ENCODE measurements around the gene KIRREL1.

KIRREL1 gene

GRCh38 chr1:158035976-158036583, 42.6 kb downstream of the KIRREL1 start:
- Histone ChIP-seq H3K4me2 (ENCODE audit: low read length) (no peak overlapping the region), H3K79me2 (ENCODE audit: control insufficient read depth, low read length) (no peaks in the 10 kb centered on the region)

GRCh38 chr1:158037008-158037865, 43.8 kb downstream of the KIRREL1 start:
- no peak overlapping the region for H3K27ac ChIP-seq (ENCODE audit: low read depth, low read length)
- H3K36me3 ChIP-seq (ENCODE audit: control insufficient read depth, low read length): no peaks in the 10 kb centered on the region
- H3K27me3 ChIP-seq (ENCODE audit: control insufficient read depth, low read length): peaks cover 17% of the 10 kb centered on the region
- H3K4me1 ChIP-seq (ENCODE audit: control insufficient read depth, low read length): no peaks in the 10 kb centered on the region
- H3K4me3 ChIP-seq (ENCODE audit: low read length): no peak overlapping the region
- no peak for TF ChIP-seq CTCF (IDR thresholded peaks at IDR 0.05; ENCODE audit: low read depth, low read length, poor library complexity, severe bottlenecking)
- no peak for TF ChIP-seq EZH2phosphoT487 (IDR thresholded peaks at IDR 0.05; ENCODE audit: borderline replicate concordance, low read length)
- no peaks in the 10 kb centered on the region for H3F3A ChIP-seq (ENCODE audit: control insufficient read depth, insufficient read depth)
- no peak overlapping the region for H3K4me2 ChIP-seq (ENCODE audit: low read length)
- no peaks in the 10 kb centered on the region for H4K20me1 ChIP-seq (ENCODE audit: control insufficient read depth, insufficient read depth, low read depth, low read length)
- no peaks in the 10 kb centered on the region for H3K9me2 ChIP-seq (replicated peaks; ENCODE audit: control insufficient read depth, low read length)
- no peaks in the 10 kb centered on the region for H3K9me3 ChIP-seq (ENCODE audit: control insufficient read depth, insufficient read depth, low read length)
- no peaks in the 10 kb centered on the region for H3K79me2 ChIP-seq (ENCODE audit: control insufficient read depth, low read length)

More at GRCh38 chr1:158035976-158036583, 42.6 kb downstream of the KIRREL1 start:
- peaks cover 16% of the 10 kb centered on the region for H3K27me3 ChIP-seq (ENCODE audit: control insufficient read depth, low read length)
- no peak overlapping the region for H3K4me3 ChIP-seq (ENCODE audit: low read length)
- no peaks in the 10 kb centered on the region for H3K9me2 ChIP-seq (replicated peaks; ENCODE audit: control insufficient read depth, low read length)
- H3K4me1 ChIP-seq (ENCODE audit: control insufficient read depth, low read length): no peaks in the 10 kb centered on the region
- H3F3A ChIP-seq (ENCODE audit: control insufficient read depth, insufficient read depth): no peaks in the 10 kb centered on the region
- TF ChIP-seq CTCF (IDR thresholded peaks at IDR 0.05; ENCODE audit: low read depth, low read length, poor library complexity, severe bottlenecking) (peak; percentile 70), EZH2phosphoT487 (IDR thresholded peaks at IDR 0.05; ENCODE audit: borderline replicate concordance, low read length) (no peak)
- no peaks in the 10 kb centered on the region for H4K20me1 ChIP-seq (ENCODE audit: control insufficient read depth, insufficient read depth, low read depth, low read length)
- H3K36me3 ChIP-seq (ENCODE audit: control insufficient read depth, low read length): no peaks in the 10 kb centered on the region
- no peak overlapping the region for H3K27ac ChIP-seq (ENCODE audit: low read depth, low read length)
- H3K9me3 ChIP-seq (ENCODE audit: control insufficient read depth, insufficient read depth, low read length): no peaks in the 10 kb centered on the region

DNA sequence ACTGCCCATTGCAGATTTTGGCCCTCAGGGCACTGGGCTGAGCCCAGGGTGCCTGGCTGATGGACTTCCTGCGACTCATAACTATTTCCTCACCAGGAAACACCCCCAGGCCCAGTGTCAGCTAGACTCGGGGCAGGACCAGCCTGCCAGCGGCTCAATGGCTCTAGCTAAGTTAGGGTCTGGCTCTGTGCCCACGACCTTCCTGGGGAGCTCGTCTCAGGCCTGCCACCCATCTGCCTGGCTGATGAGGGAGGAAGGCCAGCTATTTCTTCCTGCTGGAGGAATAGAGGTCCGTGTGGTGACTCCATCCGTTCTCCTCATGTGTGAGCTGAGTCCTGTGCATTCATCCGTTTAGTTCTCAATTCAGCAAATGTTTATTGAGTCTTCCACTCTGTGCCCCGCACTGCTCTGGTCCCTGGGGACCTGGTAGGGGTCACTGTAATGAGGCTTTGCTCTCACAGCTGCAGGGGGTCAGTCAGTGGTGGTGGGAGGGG, 44.5 kb downstream of the KIRREL1 start:
- H3K27ac ChIP-seq (ENCODE audit: low read depth, low read length): no peak overlapping the region
- no peaks in the 10 kb centered on the region for H3F3A ChIP-seq (ENCODE audit: control insufficient read depth, insufficient read depth)
- TF ChIP-seq CTCF (IDR thresholded peaks at IDR 0.05; ENCODE audit: low read depth, low read length, poor library complexity, severe bottlenecking): no peak
- no peak for TF ChIP-seq EZH2phosphoT487 (IDR thresholded peaks at IDR 0.05; ENCODE audit: borderline replicate concordance, low read length)
- no peaks in the 10 kb centered on the region for H4K20me1 ChIP-seq (ENCODE audit: control insufficient read depth, insufficient read depth, low read depth, low read length)
- H3K79me2 ChIP-seq (ENCODE audit: control insufficient read depth, low read length): no peaks in the 10 kb centered on the region
- H3K4me3 ChIP-seq (ENCODE audit: low read length): no peak overlapping the region
- no peaks in the 10 kb centered on the region for H3K9me2 ChIP-seq (replicated peaks; ENCODE audit: control insufficient read depth, low read length)
- H3K9me3 ChIP-seq (ENCODE audit: control insufficient read depth, insufficient read depth, low read length): no peaks in the 10 kb centered on the region
- no peaks in the 10 kb centered on the region for H3K36me3 ChIP-seq (ENCODE audit: control insufficient read depth, low read length)
- no peaks in the 10 kb centered on the region for H3K4me1 ChIP-seq (ENCODE audit: control insufficient read depth, low read length)
- H3K27me3 ChIP-seq (ENCODE audit: control insufficient read depth, low read length): peaks cover 17% of the 10 kb centered on the region
- H3K4me2 ChIP-seq (ENCODE audit: low read length): no peak overlapping the region
